Measurements from ENCODE around the gene AMPD3.

The AMPD3 gene

GRCh38 chr11:10462746-10463300 lies 7.8 kb downstream of the AMPD3 start:
- no peak for DNase-seq

- DNase-seq, result no peak
These were observed 18.3 kb downstream of the AMPD3 start for GRCh38 chr11:10473371-10473770.

GRCh38 chr11:10474551-10474950 lies 19.5 kb downstream of the AMPD3 start:
- no peak for DNase-seq

GRCh38 chr11:10476342-10476741 lies 21.3 kb downstream of the AMPD3 start:
- no peak for DNase-seq

- no peak for DNase-seq
These were observed 22.0 kb downstream of the AMPD3 start for GRCh38 chr11:10476927-10477689.

- no peak for DNase-seq
These were observed 22.6 kb downstream of the AMPD3 start for GRCh38 chr11:10477690-10478046.

- DNase-seq, result no peak
These were observed 23.0 kb downstream of the AMPD3 start for GRCh38 chr11:10478066-10478465.

- DNase-seq, result no peak
These were observed 23.8 kb downstream of the AMPD3 start for GRCh38 chr11:10478574-10479550.

GRCh38 chr11:10480026-10480425 lies 25.0 kb downstream of the AMPD3 start:
- no peak for DNase-seq

GRCh38 chr11:10480760-10481159 lies 25.7 kb downstream of the AMPD3 start:
- DNase-seq, result no peak

GRCh38 chr11:10481560-10482349 lies 26.7 kb downstream of the AMPD3 start:
- peak; percentile 39 for DNase-seq

- DNase-seq, result peak; percentile 25
These were observed 28.1 kb downstream of the AMPD3 start for GRCh38 chr11:10483174-10483573.

GRCh38 chr11:10483584-10483983 lies 28.5 kb downstream of the AMPD3 start:
- DNase-seq, result peak; percentile 20

- DNase-seq, result peak; percentile 34
These were observed 29.6 kb downstream of the AMPD3 start for GRCh38 chr11:10484461-10485180.

GRCh38 chr11:10485646-10486045 lies 30.6 kb downstream of the AMPD3 start:
- DNase-seq, result peak; percentile 23

- DNase-seq, result peak; percentile 29
These were observed 31.2 kb downstream of the AMPD3 start for GRCh38 chr11:10486161-10486840.

- peak; percentile 38 for DNase-seq
These were observed 32.1 kb downstream of the AMPD3 start for GRCh38 chr11:10487002-10487647.

- DNase-seq, result peak; percentile 42
These were observed 33.3 kb downstream of the AMPD3 start for GRCh38 chr11:10488121-10488933.

- DNase-seq, result peak; percentile 37
These were observed 34.0 kb downstream of the AMPD3 start for GRCh38 chr11:10488934-10489691.
